Activated gamma-delta T cell treated with anti-CD3 and anti-CD28 coated beads, Interleukin-2, amount 50 U/mL, for 16 hours (primary cell): ENCODE results near the gene ENTPD7.
A peak's percentile ranks its signal among the peaks of the same experiment; 100 is the strongest.
"Not testable (repeated sequence)": the region's sequence is repeated elsewhere in the genome, so short reads cannot be mapped to it uniquely, and the experiment has no call there.

ENCODE experiments used
- DNase-seq: peaks from one replicate; pipeline ENCODE4 v3.0.0-alpha.2; 2020; ENCODE audit warnings: low read depth

The ENTPD7 gene

GRCh38 chr10:99659031-99659867, at the start of gene ENTPD7:
TSS of gene ENTPD7 (plus strand) at chr10:99659509. CDS start at chr10:99659957, 448 bp downstream.
- peak; percentile 81 for DNase-seq

GRCh38 chr10:99610221-99610620, 49.1 kb upstream of the ENTPD7 start:
- no peak for DNase-seq

GRCh38 chr10:99611326-99611725, 48.0 kb upstream of the ENTPD7 start:
- no peak for DNase-seq

GRCh38 chr10:99612167-99612831, 47.0 kb upstream of the ENTPD7 start:
- peak; percentile 14 for DNase-seq

GRCh38 chr10:99615426-99615825, 43.9 kb upstream of the ENTPD7 start:
- no peak for DNase-seq

- no peak for DNase-seq
These were observed 41.6 kb upstream of the ENTPD7 start for GRCh38 chr10:99617696-99618095.

GRCh38 chr10:99619090-99619800, 40.1 kb upstream of the ENTPD7 start:
- no peak for DNase-seq

- peak; percentile 19 for DNase-seq
These were observed 39.2 kb upstream of the ENTPD7 start, which contains the start of gene SLC25A28 for GRCh38 chr10:99619851-99620710. TSS of gene SLC25A28 (minus strand) at chr10:99620439. CDS start at chr10:99620335, 104 bp downstream.

- peak; percentile 85 for DNase-seq
These were observed 38.4 kb upstream of the ENTPD7 start for GRCh38 chr10:99620711-99621453.

GRCh38 chr10:99621454-99622251, 37.7 kb upstream of the ENTPD7 start:
- DNase-seq, result no peak

- no peak for DNase-seq
These were observed 35.4 kb upstream of the ENTPD7 start for GRCh38 chr10:99623919-99624318.

GRCh38 chr10:99625124-99625523, 34.2 kb upstream of the ENTPD7 start:
- not testable (repeated sequence) for DNase-seq

- DNase-seq, result no peak
These were observed 30.2 kb upstream of the ENTPD7 start for GRCh38 chr10:99628923-99629624.

GRCh38 chr10:99629625-99629978, 29.7 kb upstream of the ENTPD7 start:
- DNase-seq, result no peak

- no peak for DNase-seq
These were observed 28.9 kb upstream of the ENTPD7 start for GRCh38 chr10:99630433-99630832.

GRCh38 chr10:99630991-99631390, 28.3 kb upstream of the ENTPD7 start:
- no peak for DNase-seq

- no peak for DNase-seq
These were observed 27.8 kb upstream of the ENTPD7 start for GRCh38 chr10:99631496-99631895.

- DNase-seq, result no peak
These were observed 25.5 kb upstream of the ENTPD7 start for GRCh38 chr10:99633832-99634231.

GRCh38 chr10:99647601-99648151, 11.6 kb upstream of the ENTPD7 start:
- DNase-seq, result no peak
